ENCODE results near the gene TFF1.

TFF1 gene

GRCh38 chr21:42404539-42404938, 38.2 kb upstream of the TFF1 start:
- TF ChIP-seq, protein P1, sequence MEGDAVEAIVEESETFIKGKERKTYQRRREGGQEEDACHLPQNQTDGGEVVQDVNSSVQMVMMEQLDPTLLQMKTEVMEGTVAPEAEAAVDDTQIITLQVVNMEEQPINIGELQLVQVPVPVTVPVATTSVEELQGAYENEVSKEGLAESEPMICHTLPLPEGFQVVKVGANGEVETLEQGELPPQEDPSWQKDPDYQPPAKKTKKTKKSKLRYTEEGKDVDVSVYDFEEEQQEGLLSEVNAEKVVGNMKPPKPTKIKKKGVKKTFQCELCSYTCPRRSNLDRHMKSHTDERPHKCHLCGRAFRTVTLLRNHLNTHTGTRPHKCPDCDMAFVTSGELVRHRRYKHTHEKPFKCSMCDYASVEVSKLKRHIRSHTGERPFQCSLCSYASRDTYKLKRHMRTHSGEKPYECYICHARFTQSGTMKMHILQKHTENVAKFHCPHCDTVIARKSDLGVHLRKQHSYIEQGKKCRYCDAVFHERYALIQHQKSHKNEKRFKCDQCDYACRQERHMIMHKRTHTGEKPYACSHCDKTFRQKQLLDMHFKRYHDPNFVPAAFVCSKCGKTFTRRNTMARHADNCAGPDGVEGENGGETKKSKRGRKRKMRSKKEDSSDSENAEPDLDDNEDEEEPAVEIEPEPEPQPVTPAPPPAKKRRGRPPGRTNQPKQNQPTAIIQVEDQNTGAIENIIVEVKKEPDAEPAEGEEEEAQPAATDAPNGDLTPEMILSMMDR (IDR thresholded peaks at IDR 0.05): no peak

- TF ChIP-seq, protein P1 (IDR thresholded peaks at IDR 0.05): no peak
Measured at GRCh38 chr21:42403611-42404231, 37.4 kb upstream of the TFF1 start, which contains the start of gene UBASH3A. Gene UBASH3A, plus strand, starts transcription at chr21:42403902. Its CDS starts 44 bp downstream, at chr21:42403946.

DNA sequence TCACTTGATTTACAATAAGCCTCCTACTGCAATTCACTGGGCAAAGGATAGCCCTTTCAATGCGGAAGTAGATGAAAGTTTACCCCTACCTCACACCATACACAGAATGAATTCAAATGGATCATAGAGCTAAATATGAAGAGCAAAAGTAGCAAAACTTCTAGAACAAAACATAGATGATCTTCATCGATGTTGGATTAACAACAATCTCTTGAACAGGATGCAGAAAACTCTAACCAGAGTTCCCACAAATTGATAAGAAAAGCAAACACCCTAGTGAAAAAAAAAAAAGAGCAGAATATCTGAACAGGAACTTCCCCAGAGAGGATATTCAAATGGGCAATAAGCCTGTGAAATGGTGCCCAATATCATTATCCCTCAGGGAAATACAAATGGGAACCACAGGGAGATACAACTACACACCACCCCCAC, 35.5 kb upstream of the TFF1 start:
- TF ChIP-seq, protein P1 (IDR thresholded peaks at IDR 0.05): no peak

DNA sequence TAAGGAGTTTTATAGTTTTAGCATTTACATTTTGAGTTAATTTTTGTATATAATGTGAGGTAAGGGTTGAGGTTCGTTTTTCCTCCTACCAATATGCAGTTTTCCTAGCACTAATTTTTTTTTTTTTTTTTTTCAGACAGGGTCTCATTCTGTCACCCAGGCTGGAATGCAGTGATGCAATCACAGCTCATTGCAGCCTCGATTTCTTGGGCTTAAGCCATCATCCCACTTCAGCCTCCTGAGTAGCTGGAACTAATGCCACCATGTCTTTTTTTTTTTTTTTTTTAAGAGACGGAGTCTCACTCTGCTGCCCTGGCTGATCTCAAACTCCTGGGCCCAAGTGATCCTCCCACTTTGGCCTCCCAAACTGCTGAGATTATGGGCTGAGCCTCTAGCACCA, 34.8 kb upstream of the TFF1 start:
- TF ChIP-seq, protein P1 (IDR thresholded peaks at IDR 0.05): no peak

GRCh38 chr21:42400525-42400924, 34.2 kb upstream of the TFF1 start:
- TF ChIP-seq, protein P1 (IDR thresholded peaks at IDR 0.05): no peak

DNA sequence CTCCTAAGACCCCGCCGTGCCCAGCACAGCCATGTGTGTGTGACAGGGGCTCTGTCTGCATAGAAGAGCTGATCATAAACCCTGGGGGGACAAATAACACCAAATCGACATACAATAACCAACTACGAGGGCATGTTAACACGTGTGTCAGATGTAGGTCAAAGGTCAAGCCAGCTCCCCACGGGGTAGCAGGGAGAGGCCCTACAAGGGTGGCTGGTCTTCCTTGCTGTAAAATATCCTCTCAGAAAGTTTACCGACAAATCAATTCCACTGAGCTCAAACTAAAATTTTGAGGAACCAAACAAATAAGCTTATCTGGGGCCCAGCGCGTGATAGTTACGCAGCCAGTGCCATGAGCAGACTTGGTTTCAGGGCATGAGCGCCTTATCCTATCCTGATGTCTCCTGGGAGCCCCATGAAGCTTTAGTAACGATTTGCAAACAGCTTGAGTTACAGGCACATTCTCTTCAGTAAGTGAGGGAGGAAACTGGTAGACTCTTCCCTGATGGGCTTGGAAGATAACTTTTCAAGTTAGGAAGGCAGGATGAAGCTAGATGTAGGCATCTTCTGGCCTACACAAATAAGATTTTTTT, 32.2 kb upstream of the TFF1 start:
- TF ChIP-seq, protein P1 (IDR thresholded peaks at IDR 0.05): no peak

- TF ChIP-seq, protein P1 (IDR thresholded peaks at IDR 0.05): no peak
Measured at GRCh38 chr21:42397746-42398394, 31.5 kb upstream of the TFF1 start.

All from LNCAP (cell line).